GM23248 (cell line): ENCODE measurements around the gene MYO1G. TPM values are rescaled to one million over a fixed set of nuclear protein-coding genes. Genes with fewer than 3 reads are reported as not detected.

Experiments
- DNase-seq: peaks from one replicate; pipeline ENCODE4 v3.0.0-alpha.2; 2015
- H2AFZ ChIP-seq: fragments of 200-600 bp; sonication (generic); 2 replicates; pipeline ENCODE4 v1.6.1; 2016; ENCODE audit warnings: antibody characterized with exemption
- H3F3A ChIP-seq: fragments of 200-600 bp; sonication (generic); 2 replicates; pipeline ENCODE4 v1.6.1; 2016; ENCODE audit warnings: mild to moderate bottlenecking, antibody characterized with exemption, mixed run types; ENCODE audit not compliant: insufficient read depth
- H3K27ac ChIP-seq: fragments of 200-600 bp; sonication (generic); 2 replicates; pipeline ENCODE4 v1.5.1; 2016; ENCODE audit warnings: mild to moderate bottlenecking
- H3K27me3 ChIP-seq: fragments of 200-600 bp; sonication (generic); replicated peaks from 2 replicates; pipeline ENCODE4 v1.6.1; 2016; ENCODE audit warnings: mild to moderate bottlenecking; ENCODE audit not compliant: insufficient read depth
- H3K36me3 ChIP-seq: fragments of 200-600 bp; sonication (generic); 2 replicates; pipeline ENCODE4 v1.6.1; 2016; ENCODE audit warnings: low read depth, mild to moderate bottlenecking
- H3K4me1 ChIP-seq: fragments of 200-600 bp; sonication (generic); 2 replicates; pipeline ENCODE4 v1.6.1; 2016; ENCODE audit warnings: mild to moderate bottlenecking; ENCODE audit not compliant: insufficient read depth
- H3K4me2 ChIP-seq: fragments of 200-600 bp; sonication (generic); one replicate; pipeline ENCODE4 v1.6.1; 2016; ENCODE audit warnings: mild to moderate bottlenecking; ENCODE audit not compliant: unreplicated experiment
- H3K4me3 ChIP-seq: fragments of 200-600 bp; sonication (generic); 2 replicates; pipeline ENCODE4 v1.5.1; 2016; ENCODE audit warnings: mild to moderate bottlenecking
- H3K79me2 ChIP-seq: fragments of 200-600 bp; sonication (generic); 2 replicates; pipeline ENCODE4 v1.6.1; 2016; ENCODE audit warnings: mild to moderate bottlenecking; ENCODE audit not compliant: insufficient read depth
- H3K9ac ChIP-seq: fragments of 200-600 bp; sonication (generic); 2 replicates; pipeline ENCODE4 v1.6.1; 2016; ENCODE audit warnings: mild to moderate bottlenecking
- H3K9me2 ChIP-seq: fragments of 200-600 bp; sonication (generic); 2 replicates; pipeline ENCODE4 v1.6.1; 2016; ENCODE audit warnings: mixed run types, mild to moderate bottlenecking, moderate library complexity; ENCODE audit not compliant: insufficient read depth
- H3K9me3 ChIP-seq: fragments of 200-600 bp; sonication (generic); one replicate; pipeline ENCODE4 v1.6.1; 2017; ENCODE audit warnings: low read depth
- H4K20me1 ChIP-seq: fragments of 200-600 bp; sonication (generic); 2 replicates; pipeline ENCODE4 v1.6.0; 2016; ENCODE audit not compliant: insufficient read depth
- EZH2 ChIP-seq: fragments of 200-600 bp; sonication (generic); IDR thresholded peaks from 2 replicates; pipeline ENCODE4 v1.6.1; 2018; ENCODE audit warnings: antibody characterized with exemption, mild to moderate bottlenecking; ENCODE audit not compliant: insufficient read depth, poor library complexity, severe bottlenecking
- EZH2phosphoT487 ChIP-seq: fragments of 200-600 bp; sonication (generic); IDR thresholded peaks from 2 replicates; pipeline ENCODE4 v1.6.1; 2018; ENCODE audit warnings: antibody characterized with exemption, moderate library complexity, mild to moderate bottlenecking, low read depth; ENCODE audit not compliant: insufficient read depth
- WGBS, 2 experiments: methylation state at CpG; one replicate each; pipeline ENCODE4 v1.1.6; 2015 to 2017; ENCODE audit warnings: low lambda C conversion rate in 2 of 2, low coverage in 1 of 2; ENCODE audit errors: missing lambda C conversion rate in 2 of 2; 5-methylcytosine and 5-hydroxymethylcytosine counted together
- in situ Hi-C: fragments of 300-500 bp; cut with MboI; formaldehyde crosslinking; loops from 2 replicates; pipeline ENCODE4 v1.15.0; 2020
- polyA plus RNA-seq: library from polyadenylated mRNA; unstranded; fragments of >200 nt; fragmentation: Nextera tagmentation; extraction: Ambion mirVana; gene quantifications from 2 replicates; pipeline ENCODE4 v1.2.1, GENCODE V29; 2016
- total RNA-seq: library from RNA; depleted of rRNA; stranded (reverse); fragments of >200 nt; shearing (Covaris generic); gene quantifications from 2 replicates; pipeline ENCODE4 v1.2.3, GENCODE V29; 2014

MYO1G gene
- total and polyA plus RNA-seq, 2 experiments from 2014 or later, result not detected

DNA sequence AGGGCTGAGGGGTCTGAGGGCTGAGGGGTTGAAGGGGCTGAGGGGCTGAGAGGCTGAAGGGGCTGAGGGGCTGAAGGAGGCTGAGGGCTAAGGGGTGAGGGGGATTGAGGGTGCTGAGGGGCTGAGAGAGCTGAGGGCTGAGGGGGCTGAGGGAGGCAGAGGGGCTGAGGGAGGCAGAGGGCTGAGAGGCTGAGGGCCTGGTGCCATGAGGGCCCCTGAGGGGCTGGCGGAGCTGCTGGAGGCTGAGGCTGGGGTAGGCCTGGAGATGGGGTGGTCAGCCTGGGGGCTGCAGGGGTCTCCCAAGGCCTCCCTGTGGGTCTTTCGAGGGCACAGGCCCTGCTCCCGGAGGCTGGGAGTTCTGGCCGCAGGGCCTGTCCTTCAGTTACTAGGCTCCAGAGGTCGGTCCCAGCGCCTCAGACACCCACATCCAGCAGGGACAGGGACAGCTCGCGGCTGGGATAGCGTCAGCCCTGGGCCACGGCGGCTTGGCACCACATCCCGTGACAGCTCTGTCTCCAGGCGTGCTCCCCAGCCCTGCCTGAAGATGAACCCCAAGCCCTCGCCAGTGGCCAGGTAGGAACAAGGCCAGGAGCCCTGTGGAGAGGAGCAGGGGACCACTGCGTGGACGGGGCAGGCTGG, 16.9 kb downstream of the MYO1G start:
- H4K20me1 ChIP-seq, result no peaks in the 10 kb centered on the region
- H3F3A ChIP-seq, result no peaks in the 10 kb centered on the region
- peak overlapping the region; percentile 64 for H3K4me3 ChIP-seq
- WGBS, 2 experiments, result 53 to 80% methylated on average over 11 to 15 of the region's 16 CpGs
- TF ChIP-seq EZH2 (no peak), EZH2phosphoT487 (no peak)
- no peaks in the 10 kb centered on the region for H3K9me2 ChIP-seq
- no peaks in the 10 kb centered on the region for H3K79me2 ChIP-seq
- H3K4me2 ChIP-seq, result peak overlapping the region; percentile 78
- no peaks in the 10 kb centered on the region for H3K27me3 ChIP-seq
- no peak overlapping the region for H3K27ac ChIP-seq
- H3K9ac ChIP-seq, result no peak overlapping the region
- peak overlapping the region; percentile 84; the same call in 1 of the 2 replicates for H2AFZ ChIP-seq
- no peaks in the 10 kb centered on the region for H3K9me3 ChIP-seq
- DNase-seq, result peak; percentile 23
- H3K4me1 ChIP-seq, result no peaks in the 10 kb centered on the region
- H3K36me3 ChIP-seq, result no peaks in the 10 kb centered on the region
- in situ Hi-C loops, result no loop called here

DNA sequence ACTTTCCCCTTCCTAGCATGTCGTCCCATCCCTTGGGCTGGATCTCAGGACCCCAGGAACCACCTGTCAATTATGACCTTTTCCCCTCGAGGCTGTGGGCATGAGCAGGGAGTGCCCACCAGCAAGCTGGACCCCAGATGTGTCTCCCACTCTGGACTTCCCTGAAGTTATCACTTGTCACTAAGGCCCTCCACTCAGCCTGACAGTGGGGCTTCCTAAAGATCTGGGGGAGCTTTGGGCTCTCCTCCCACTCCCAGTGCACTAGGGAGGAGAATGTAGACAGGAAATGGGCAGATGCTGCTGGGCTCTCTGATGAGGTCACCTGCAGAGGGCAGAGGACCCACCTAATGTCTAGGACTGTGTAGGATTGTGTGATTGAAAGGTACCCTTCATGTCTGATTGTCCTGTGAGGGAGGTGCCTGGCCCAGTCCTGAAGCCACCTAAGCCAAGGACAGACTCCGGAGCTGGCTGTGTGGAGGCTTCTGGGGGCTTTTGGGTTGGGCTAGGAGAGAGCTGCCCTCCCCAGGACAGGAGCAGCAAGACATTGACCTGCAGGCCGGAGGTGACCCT, 18.7 kb downstream of the MYO1G start:
- WGBS, 2 experiments, result 68 to 69% methylated on average over 4 of the region's 4 CpGs
- no peaks in the 10 kb centered on the region for H3F3A ChIP-seq
- DNase-seq, result no peak

DNA sequence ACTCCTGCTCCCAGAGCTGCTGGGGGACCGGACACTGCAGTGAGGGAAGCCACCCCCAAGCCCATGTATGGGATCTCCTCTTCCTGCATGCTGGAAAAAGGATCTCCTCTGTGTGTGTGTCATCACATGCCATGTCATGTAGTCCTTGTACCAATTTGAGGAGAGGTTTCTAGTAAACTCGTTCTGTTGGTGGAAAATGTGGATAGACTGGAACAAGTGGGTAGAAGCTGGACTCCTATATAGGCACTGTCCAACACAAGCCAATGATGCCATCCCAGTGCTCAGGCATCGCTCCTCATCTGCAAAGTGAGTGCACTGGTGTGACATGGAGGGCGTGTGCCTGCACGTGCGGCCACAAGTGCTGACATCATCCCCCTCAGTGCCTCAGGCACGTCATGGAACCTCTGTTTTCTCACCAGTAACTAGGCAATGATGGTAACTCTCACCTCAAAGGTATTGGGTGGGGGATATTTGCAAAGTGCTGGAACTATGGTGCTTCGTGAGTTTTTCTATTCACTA, 19.3 kb downstream of the MYO1G start:
- no peaks in the 10 kb centered on the region for H3K9me2 ChIP-seq
- TF ChIP-seq EZH2phosphoT487 (no peak), EZH2 (no peak)
- no peaks in the 10 kb centered on the region for H3K4me1 ChIP-seq
- no peak overlapping the region for H3K4me2 ChIP-seq
- WGBS, 2 experiments, result 56 to 60% methylated on average over 8 of the region's 8 CpGs
- no peaks in the 10 kb centered on the region for H3K79me2 ChIP-seq
- H3F3A ChIP-seq, result no peaks in the 10 kb centered on the region
- DNase-seq, result peak; percentile 57
- in situ Hi-C loops, result no loop called here
- no peaks in the 10 kb centered on the region for H3K9me3 ChIP-seq
- H3K27ac ChIP-seq, result no peak overlapping the region
- H3K36me3 ChIP-seq, result no peaks in the 10 kb centered on the region
- H4K20me1 ChIP-seq, result no peaks in the 10 kb centered on the region
- H3K9ac ChIP-seq, result no peak overlapping the region
- no peaks in the 10 kb centered on the region for H3K27me3 ChIP-seq
- no peak overlapping the region for H3K4me3 ChIP-seq
- no peak overlapping the region for H2AFZ ChIP-seq

More for the DNA sequence above, 18.7 kb downstream of the MYO1G start:
- Histone ChIP-seq H3K4me2 (no peak overlapping the region), H3K27me3 (no peaks in the 10 kb centered on the region), H3K36me3 (no peaks in the 10 kb centered on the region), H3K79me2 (no peaks in the 10 kb centered on the region), H3K9me2 (no peaks in the 10 kb centered on the region), H3K4me1 (no peaks in the 10 kb centered on the region), H4K20me1 (no peaks in the 10 kb centered on the region), H3K27ac (no peak overlapping the region), H3K9me3 (no peaks in the 10 kb centered on the region), H3K4me3 (no peak overlapping the region), H3K9ac (no peak overlapping the region), H2AFZ (no peak overlapping the region)
- in situ Hi-C loops, result no loop called here
- no peak for TF ChIP-seq EZH2
- no peak for TF ChIP-seq EZH2phosphoT487

DNA sequence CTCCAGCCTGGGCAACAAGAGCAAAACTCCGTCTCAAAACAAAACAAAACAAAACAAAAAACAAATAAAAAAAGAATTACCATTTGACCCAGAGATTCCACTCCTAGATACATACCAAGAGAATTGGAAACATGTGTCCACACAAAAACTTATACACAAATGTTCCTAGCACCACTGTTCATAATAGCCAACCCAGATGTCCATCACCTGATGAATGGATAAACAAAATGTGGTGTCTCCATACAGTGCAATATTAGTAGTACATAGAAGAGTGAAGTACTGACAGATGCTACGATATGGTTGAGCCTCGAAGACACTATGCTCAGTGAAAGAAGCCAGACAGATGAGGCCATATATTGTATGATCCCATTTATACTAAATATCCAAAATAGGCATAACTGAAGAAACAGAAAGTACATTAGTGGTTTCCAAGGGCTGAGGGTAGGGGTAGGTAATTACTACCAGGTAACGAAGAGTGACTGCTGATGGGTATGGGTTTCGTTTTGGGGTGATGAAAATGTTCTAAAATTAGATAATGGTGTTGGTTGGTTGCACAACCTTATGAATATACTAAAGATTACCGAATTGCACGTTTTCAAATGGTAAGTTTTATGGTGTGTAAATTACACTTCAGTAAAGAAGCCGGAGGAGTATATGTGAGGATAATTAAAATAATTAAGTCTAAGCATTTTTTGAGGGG, 20.0 kb downstream of the MYO1G start:
- Histone ChIP-seq H3F3A (no peaks in the 10 kb centered on the region), H3K4me3 (no peak overlapping the region), H3K9ac (no peak overlapping the region), H3K9me2 (no peaks in the 10 kb centered on the region), H3K4me2 (no peak overlapping the region), H3K4me1 (no peaks in the 10 kb centered on the region), H2AFZ (no peak overlapping the region), H4K20me1 (no peaks in the 10 kb centered on the region), H3K79me2 (no peaks in the 10 kb centered on the region), H3K27ac (no peak overlapping the region), H3K27me3 (no peaks in the 10 kb centered on the region), H3K9me3 (no peaks in the 10 kb centered on the region), H3K36me3 (no peaks in the 10 kb centered on the region)
- 52 to 53% methylated on average over 8 of the region's 8 CpGs for WGBS, 2 experiments
- in situ Hi-C loops, result no loop called here
- DNase-seq, result no peak
- TF ChIP-seq EZH2 (no peak), EZH2phosphoT487 (no peak)
